Esophagus squamous epithelium (tissue), 5 donors: Measurements from ENCODE around the gene CCSAP. TPM values are rescaled to one million over a fixed set of nuclear protein-coding genes. Genes with fewer than 3 reads are reported as not detected.

Experiments
- DNase-seq: peaks from one replicate; lab custom pipeline; 2025; lab: John Stamatoyannopoulos, UW
- H3K27ac ChIP-seq, 4 donors: fragments of 200-600 bp; sonication (generic); one replicate each; pipeline ENCODE4 v1.5.1; 2016 to 2019; ENCODE audit warnings: mild to moderate bottlenecking in 1 of 4
- H3K27me3 ChIP-seq, 4 donors: fragments of 200-600 bp; sonication (generic); 1 replicate in 3 of 4; 2 replicates in 1 of 4; pipeline versions ENCODE4 v1.5.1 to v1.6.0; 2017 to 2021; ENCODE audit warnings: antibody characterized with exemption in 1 of 4
- H3K36me3 ChIP-seq, 3 donors: fragments of 200-600 bp; sonication (generic); one replicate each; pipeline ENCODE4 v1.5.1; 2016 to 2019
- H3K4me1 ChIP-seq, 3 donors: fragments of 200-600 bp; sonication (generic); one replicate each; pipeline ENCODE4 v1.5.1; 2017 to 2019
- H3K4me3 ChIP-seq, 4 donors: fragments of 200-600 bp; sonication (generic); 1 replicate in 3 of 4; 2 replicates in 1 of 4; pipeline ENCODE4 v1.5.1; 2016 to 2019; ENCODE audit warnings: mild to moderate bottlenecking in 2 of 4, moderate library complexity in 1 of 4
- H3K9me3 ChIP-seq, 3 donors: fragments of 200-600 bp; sonication (generic); one replicate each; pipeline ENCODE4 v1.5.1; 2016 to 2019
- CTCF ChIP-seq, 6 experiments: fragments of 450-650 bp in 4 of 6; fragments of 200-600 bp in 2 of 6; sonication (generic) in 2 of 6; IDR thresholded peaks; one replicate each; pipeline ENCODE4 v1.5.1; 2016 to 2019; ENCODE audit warnings: antibody characterized with exemption in 6 of 6, mild to moderate bottlenecking in 4 of 6, moderate library complexity in 4 of 6
- POLR2A ChIP-seq, 4 donors: fragments of 450-650 bp; IDR thresholded peaks; one replicate each; pipeline ENCODE4 v1.6.1; 2017; ENCODE audit warnings: antibody characterized with exemption in 4 of 4, mild to moderate bottlenecking in 4 of 4, moderate library complexity in 3 of 4
- WGBS, 2 donors: methylation state at CpG; one replicate each; pipeline ENCODE4 v1.1.5; 2018; 5-methylcytosine and 5-hydroxymethylcytosine counted together
- intact Hi-C: fragments of 100-400 bp; cut with DNase I; formaldehyde crosslinking; loops from one replicate; pipeline ENCODE4 v1.15.0; 2022
- total RNA-seq, 4 donors: library from RNA; depleted of rRNA; stranded (reverse); fragments of >200 nt; gene quantifications; one replicate each; pipeline ENCODE4 v1.1.0, GENCODE V29; 2016
- donor health status: DM: yes; HTN: yes; CAD: no.

Gene CCSAP
- total RNA-seq, 4 donors from 2014 or later = 1.6 to 5.3 (median 4.5) TPM

- no peak overlapping the region for H3K27ac ChIP-seq
- no peak for DNase-seq
- H3K9me3 ChIP-seq = no peaks in the 10 kb centered on the region
- H3K4me1 ChIP-seq = peaks cover 0 to 6% (median 0%) of the 10 kb centered on the region in 3 donors
- intact Hi-C loops = no loop called here
- H3K4me3 ChIP-seq = no peak overlapping the region
- no peaks in the 10 kb centered on the region for H3K27me3 ChIP-seq
- 85% methylated on average over 2 of the region's 2 CpGs for WGBS, 2 donors
- TF ChIP-seq CTCF (IDR thresholded peaks at IDR 0.05) (no peak), POLR2A (IDR thresholded peaks at IDR 0.05) (no peak)
- peaks cover 0 to 77% (median 2%) of the 10 kb centered on the region in 3 donors for H3K36me3 ChIP-seq
These were observed 18.8 kb downstream of the CCSAP start for GRCh38 chr1:229323885-229324553.

- peaks cover 0 to 6% (median 0%) of the 10 kb centered on the region in 3 donors for H3K4me1 ChIP-seq
- intact Hi-C loops = no loop called here
- TF ChIP-seq CTCF (IDR thresholded peaks at IDR 0.05) (no peak), POLR2A (IDR thresholded peaks at IDR 0.05) (no peak)
- no peak overlapping the region for H3K4me3 ChIP-seq
- no peaks in the 10 kb centered on the region for H3K27me3 ChIP-seq
- no peak for DNase-seq
- H3K27ac ChIP-seq = no peak overlapping the region
- H3K9me3 ChIP-seq = no peaks in the 10 kb centered on the region
- WGBS, 2 donors = 86 to 93% methylated on average over 7 of the region's 7 CpGs
- H3K36me3 ChIP-seq = peaks cover 0 to 76% (median 2%) of the 10 kb centered on the region in 3 donors
These were observed 19.6 kb downstream of the CCSAP start for GRCh38 chr1:229323201-229323600.

GRCh38 chr1:229319487-229319886, 23.4 kb downstream of the CCSAP start:
- peaks cover 0 to 67% (median 2%) of the 10 kb centered on the region in 3 donors for H3K36me3 ChIP-seq
- DNase-seq = no peak
- no peaks in the 10 kb centered on the region for H3K4me1 ChIP-seq
- TF ChIP-seq POLR2A (IDR thresholded peaks at IDR 0.05) = no peak
- TF ChIP-seq CTCF (IDR thresholded peaks at IDR 0.05) = no peak
- intact Hi-C loops = no loop called here
- H3K9me3 ChIP-seq = no peaks in the 10 kb centered on the region
- no peak overlapping the region for H3K27ac ChIP-seq
- H3K27me3 ChIP-seq = no peaks in the 10 kb centered on the region
- H3K4me3 ChIP-seq = no peak overlapping the region
- WGBS, 2 donors = 92% methylated on average over 6 to 7 of the region's 7 CpGs

GRCh38 chr1:229318056-229318455, 24.8 kb downstream of the CCSAP start:
- WGBS, 2 donors = 84 to 97% methylated on average over 4 of the region's 4 CpGs
- intact Hi-C loops = no loop called here
- Histone ChIP-seq H3K9me3 (no peaks in the 10 kb centered on the region), H3K27me3 (no peaks in the 10 kb centered on the region), H3K4me1 (no peaks in the 10 kb centered on the region), H3K36me3 (peaks cover 0 to 63% (median 2%) of the 10 kb centered on the region in 3 donors), H3K27ac (no peak overlapping the region), H3K4me3 (no peak overlapping the region)
- DNase-seq = no peak
- TF ChIP-seq CTCF (IDR thresholded peaks at IDR 0.05) = no peak
- TF ChIP-seq POLR2A (IDR thresholded peaks at IDR 0.05) = no peak

- DNase-seq = no peak
These were observed 26.7 kb downstream of the CCSAP start for GRCh38 chr1:229316166-229316565.

More at GRCh38 chr1:229316166-229316565, 26.7 kb downstream of the CCSAP start:
- H3K4me3 ChIP-seq = no peak overlapping the region
- peaks cover 0 to 68% (median 2%) of the 10 kb centered on the region in 3 donors for H3K36me3 ChIP-seq
- intact Hi-C loops = no loop called here
- 69 to 71% methylated on average over 2 of the region's 2 CpGs for WGBS, 2 donors
- no peak overlapping the region for H3K27ac ChIP-seq
- TF ChIP-seq POLR2A (IDR thresholded peaks at IDR 0.05) (no peak), CTCF (IDR thresholded peaks at IDR 0.05) (no peak)
- H3K4me1 ChIP-seq = no peaks in the 10 kb centered on the region
- H3K27me3 ChIP-seq = no peaks in the 10 kb centered on the region
- no peaks in the 10 kb centered on the region for H3K9me3 ChIP-seq
